Sigmoid colon (tissue), 3 donors: ENCODE results near the gene ELK1.

ENCODE experiments used
- CTCF ChIP-seq, 4 experiments: fragments of 450-650 bp in 3 of 4; fragments of 200-600 bp in 1 of 4; IDR thresholded peaks; one replicate each; pipeline ENCODE4 v1.5.1; 2016 to 2019; ENCODE audit warnings: antibody characterized with exemption in 4 of 4, mild to moderate bottlenecking in 3 of 4, moderate library complexity in 2 of 4
- POLR2A ChIP-seq, 2 donors: fragments of 450-650 bp; IDR thresholded peaks; one replicate each; pipeline ENCODE4 v1.6.1; 2016; ENCODE audit warnings: antibody characterized with exemption in 2 of 2, mild to moderate bottlenecking in 2 of 2, moderate library complexity in 2 of 2

GRCh38 chrX:47662144-47662657 is 11.8 kb upstream of the ELK1 start:
- TF ChIP-seq CTCF (IDR thresholded peaks at IDR 0.05) (no peak), POLR2A (IDR thresholded peaks at IDR 0.05) (no peak)
